DMS153 (cell line): ENCODE results near the gene RNF207.

Source experiments
- DNase-seq: peaks from one replicate; lab custom pipeline; 2025; lab: John Stamatoyannopoulos, UW

RNF207 gene

DNA sequence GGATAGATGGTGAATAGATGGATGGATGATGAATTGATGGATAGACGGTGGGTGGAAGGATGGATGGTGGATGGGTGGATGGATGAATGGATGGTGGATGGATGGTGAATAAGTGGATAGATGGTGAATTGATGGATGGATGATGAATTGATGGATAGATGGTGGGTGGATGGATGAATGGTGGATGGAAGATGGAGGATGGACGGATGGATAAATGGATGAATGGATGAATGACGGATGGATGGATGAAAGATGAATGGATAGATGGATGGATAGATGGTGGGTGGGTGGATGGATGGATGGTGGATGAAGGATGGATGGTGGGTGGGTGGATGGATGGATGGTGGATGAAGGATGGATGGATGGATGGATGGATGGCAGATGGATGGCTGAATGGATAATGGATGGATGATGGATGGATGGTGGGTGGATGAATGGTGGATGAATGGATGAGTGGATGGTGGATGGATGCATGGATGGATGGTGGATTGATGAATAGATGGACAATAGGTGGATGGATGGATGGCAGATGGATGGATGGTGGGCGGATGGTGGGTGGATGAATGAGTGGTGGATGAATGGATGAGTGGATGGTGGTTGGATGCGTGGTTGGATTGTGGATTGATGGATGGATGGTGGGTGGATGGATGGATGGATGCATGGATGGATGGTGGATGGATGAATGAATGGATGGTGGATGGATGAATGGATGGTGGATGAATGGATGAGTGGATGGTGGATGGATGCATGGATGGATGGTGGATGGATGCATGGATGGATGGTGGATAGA, 31.1 kb upstream of the RNF207 start:
- DNase-seq: no peak

DNA sequence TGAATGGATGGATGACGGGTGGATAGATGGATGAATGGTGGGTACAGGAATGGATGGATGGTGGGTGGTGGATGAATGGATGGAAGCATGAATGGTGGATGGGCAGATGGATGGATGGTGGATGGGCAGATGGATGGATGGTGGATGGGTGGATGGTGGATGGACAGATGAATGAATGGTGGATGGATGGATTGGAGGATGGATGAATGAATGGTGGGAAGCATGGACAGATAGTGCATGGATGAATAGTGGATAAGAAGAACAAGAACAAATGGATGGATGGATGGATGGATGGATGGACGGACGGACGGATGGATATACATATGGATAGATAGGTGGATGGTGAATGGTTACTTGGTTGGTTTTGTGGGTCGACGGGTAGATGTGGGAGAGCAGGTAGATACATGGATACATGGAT, 30.5 kb upstream of the RNF207 start:
- DNase-seq: no peak

DNA sequence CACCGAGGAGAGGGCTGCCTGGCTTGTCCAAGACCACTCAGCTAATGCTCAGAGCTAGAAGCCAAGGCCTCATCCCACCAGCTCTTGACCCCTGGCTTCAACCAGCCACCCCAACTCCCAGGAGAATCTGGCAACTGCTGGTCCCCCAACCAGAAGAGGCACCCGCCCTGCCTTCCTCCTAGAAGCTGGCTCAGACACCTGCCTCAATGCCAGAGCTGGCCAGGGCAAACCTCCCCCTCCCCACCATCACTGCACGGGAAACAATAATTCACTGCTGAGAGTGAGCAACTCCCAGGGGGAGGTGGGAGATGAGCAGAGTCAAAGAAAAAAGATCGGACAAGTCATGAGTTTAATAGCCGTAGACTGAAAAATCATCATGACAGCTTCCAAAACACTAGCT, 29.1 kb upstream of the RNF207 start:
- DNase-seq: no peak

DNA sequence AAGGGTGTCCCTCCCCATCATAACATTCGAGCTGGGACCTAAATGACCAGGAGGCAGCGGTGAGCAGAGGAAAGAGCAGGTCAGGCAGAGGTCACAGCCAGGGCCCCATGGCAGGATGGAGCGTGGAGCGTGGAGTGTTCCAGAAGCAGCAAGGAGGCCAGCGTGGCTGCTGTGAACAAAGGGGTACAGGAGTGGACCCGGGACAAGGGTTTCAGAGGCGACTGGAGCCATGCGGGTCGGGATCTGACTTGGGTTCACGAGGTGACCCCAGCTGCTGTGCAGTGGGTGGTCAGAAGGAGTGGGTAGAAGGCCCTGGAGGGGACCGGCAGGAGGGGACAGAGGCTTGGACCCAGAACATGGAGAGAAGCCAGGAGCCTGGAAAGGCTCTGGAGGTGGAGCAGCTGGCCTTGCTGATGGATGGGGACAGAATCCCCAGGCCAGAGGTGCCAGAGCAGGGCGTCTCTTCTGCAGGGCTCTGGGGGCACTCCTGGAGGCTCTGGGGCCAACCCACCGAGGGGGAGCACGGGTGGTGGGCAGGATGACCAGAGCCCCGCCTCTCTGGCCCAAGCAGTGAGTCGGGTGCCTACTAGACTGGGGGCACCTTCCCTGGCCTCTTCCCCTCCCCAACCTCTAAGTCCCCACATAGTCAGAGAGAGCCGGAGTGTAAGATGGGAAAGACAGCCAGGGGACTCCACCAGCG, 28.1 kb upstream of the RNF207 start:
- no peak for DNase-seq

DNA sequence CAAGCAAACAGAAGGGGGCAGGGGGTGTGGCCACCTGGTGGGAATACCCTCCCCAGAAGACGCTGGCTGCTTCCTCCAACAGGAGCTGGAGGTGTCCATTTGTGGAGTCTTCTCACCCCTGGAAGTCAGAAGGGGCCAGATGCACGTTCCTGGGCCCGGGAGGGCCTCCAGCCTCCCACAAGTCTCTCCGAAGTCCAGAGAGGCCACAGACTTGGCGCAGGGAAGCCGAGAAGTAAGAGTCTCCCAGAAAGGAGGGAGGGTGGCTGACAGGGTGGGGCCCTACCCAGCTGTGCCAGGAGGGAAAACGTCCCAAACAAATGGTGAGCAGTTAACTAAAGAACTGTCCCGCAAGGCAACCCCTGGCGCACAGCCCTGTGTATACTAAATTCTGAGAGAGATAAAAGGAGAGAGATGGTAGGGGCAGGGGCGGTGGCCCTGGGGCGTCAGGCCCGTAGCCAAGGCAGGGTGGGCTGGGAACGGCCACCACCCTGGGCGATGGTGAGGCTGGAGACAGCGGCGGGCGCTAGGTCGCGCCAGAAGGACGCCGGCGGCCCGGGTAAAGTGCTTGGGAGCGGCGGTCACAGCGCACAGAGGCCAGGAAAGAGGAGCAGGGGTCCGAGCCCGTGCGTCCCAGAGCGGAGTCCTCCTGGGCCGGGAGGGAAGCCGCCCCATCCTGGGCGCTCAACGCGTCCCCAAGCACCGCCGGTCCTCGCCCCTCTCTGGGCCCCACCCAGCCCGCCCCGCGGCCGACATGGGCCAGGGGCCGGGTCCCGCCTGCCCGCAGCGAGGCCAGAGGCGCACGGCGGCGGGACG, 27.0 kb upstream of the RNF207 start:
- no peak for DNase-seq

DNA sequence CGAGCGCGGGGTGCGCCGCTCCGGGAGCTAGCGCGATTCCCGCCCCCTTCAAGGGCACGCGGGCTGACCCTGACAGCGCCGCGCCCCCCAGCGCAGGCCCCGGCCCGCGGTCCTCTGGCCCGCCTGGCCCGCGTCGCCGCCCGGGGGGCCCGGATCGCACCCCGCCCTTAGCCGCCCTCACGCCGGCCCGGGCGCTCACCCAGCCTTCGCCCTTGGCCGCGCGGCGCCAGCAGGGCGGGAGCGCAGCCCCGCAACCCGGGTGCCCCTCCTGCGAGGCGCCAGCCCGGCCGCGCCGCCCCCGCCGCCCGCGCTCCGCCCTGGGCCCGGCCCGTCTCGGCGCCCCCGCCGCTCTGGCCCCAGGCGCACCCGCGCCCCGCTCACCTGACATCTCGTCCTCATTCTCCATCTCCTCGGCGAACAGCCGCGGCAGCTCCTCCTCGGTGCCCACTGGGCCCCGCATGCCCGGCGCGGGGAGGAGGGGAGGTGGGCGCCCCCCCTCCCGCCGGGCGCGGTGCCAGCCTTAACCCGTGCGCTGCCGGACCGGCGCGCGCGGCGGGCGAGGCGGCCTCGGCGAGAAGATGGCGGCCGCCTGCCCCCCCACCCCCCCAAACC, 26.2 kb upstream of the RNF207 start:
- no peak for DNase-seq

DNA sequence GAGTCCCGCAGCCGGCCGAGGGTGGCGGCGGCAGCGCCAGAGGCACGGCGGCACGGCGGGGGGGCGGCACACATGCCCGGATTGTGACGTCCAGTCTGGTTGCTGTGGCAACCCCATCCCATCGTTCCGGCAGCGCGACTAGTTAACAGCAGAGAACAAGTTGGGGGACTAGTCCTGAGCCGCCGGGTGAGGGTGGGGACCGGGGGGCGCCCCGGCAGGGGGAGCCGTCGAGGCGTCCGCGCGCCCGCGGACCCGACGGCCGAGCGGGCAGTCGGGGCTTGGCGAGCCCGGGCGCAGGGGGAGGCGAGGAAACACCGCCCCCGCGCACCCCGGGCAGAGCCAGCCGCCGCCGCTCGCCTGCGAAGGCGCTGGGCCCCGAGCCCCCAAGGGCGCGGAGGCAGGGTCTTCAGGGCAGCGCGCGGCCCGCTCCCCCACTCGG, 25.6 kb upstream of the RNF207 start, which contains the start of gene CHD5:
TSS of gene CHD5 (minus strand) at position 54 of the 439 bp plus-strand sequence. CDS start 298 bp downstream, outside the sequence.
- no peak for DNase-seq

DNA sequence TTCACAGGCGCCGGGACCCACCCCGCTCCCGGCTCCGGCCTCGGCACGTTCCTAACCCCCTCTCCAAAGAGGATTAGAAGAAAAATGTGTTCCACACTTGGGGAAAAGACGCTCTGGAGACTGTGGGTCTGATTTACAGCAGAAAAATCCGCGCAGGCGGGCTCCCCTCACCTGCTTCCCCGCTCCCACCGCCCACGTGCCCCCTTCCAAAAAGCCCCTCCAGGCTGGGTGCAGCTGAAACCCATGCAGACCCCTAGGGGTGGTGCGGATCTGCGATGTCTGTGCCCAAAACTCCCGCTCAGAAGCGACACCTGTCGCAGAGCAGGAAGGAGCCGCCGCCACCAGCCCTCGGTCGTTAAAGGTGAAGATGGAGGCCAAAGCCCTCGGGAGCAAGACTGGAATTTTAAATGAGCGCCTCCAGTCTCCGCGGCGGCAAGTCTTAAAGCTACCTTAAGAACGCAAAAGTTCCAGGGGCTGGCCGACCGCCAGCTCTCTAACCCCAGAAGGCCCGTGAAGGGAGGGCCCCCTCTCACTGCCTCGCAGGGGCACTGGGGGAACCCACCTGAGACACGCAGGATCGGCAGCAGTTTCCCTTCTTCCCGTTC, 25.1 kb upstream of the RNF207 start:
- no peak for DNase-seq

DNA sequence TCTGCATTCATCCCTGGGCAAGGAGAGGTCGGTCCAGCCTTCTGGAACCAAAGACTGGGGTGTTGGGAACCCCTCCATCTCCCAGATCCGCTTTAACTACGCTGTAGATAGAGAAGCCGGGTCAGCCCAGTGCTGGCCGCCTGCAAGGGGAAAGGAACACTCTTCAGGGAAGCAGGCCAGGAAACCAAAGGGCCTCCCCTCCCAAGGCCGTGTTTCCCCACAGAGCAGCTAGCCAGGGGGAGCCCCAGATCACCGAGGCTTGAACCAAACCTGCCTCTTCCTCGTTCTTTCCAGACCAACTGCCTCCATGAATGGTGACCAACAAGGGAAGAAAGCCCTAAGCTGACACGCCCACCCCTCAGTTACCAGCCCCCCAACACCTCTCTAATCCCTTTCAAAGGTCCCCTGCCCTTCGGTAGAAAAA, 24.6 kb upstream of the RNF207 start:
- no peak for DNase-seq

DNA sequence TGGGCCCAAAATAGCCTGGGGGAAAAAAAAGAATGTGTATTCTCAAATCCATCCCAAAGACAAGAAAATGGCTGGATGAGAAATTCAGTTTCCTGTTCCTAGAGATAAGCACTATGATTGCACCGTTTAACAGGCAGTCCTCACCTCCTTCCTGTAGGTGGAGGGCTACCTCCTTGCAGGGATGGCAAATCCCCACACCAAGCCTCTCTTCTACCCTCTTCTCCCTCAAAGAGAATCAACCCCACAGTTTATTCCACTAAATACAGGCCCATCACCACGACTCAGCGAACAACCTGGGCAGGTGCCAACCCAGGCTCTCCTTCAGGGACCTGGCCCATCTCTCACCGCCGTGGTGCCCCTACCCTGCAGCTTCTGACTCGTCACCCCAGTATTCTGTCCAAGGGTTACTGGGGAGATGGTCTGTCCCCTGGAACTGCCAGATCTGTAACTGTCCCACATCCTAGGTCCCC, 22.4 kb upstream of the RNF207 start:
- no peak for DNase-seq

DNA sequence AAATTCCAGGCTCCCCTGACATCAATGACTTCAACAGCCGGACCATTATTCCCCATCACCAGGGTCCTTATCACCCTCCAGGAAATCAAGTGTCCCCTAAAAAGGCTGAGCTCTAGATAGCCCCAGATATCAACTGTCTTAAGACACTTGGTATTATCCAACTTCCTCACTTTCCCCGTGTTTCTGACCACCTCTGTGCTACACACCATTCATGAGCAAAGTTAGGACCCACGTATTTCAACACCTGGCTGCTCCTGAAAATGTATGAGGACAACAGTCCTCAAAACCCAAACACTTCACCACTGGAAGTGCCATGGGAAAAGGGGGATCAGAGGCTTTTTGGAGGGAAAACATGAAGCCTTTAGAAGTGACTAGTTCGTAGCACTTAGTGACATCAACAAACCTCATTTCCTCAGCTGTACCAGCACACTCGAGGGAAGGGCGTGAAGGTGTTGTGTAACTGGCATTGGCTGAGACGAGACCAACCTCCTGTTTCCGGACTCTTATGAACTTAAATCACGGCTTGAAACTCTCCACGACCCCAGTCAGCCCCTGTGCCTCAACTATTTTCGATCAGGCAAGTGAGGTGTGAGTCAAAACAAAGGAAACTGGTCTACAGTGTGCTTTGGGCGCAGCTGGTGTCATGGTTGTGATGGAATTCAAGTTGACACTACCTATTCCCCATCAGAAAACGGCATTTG, 21.7 kb upstream of the RNF207 start:
- no peak for DNase-seq

DNA sequence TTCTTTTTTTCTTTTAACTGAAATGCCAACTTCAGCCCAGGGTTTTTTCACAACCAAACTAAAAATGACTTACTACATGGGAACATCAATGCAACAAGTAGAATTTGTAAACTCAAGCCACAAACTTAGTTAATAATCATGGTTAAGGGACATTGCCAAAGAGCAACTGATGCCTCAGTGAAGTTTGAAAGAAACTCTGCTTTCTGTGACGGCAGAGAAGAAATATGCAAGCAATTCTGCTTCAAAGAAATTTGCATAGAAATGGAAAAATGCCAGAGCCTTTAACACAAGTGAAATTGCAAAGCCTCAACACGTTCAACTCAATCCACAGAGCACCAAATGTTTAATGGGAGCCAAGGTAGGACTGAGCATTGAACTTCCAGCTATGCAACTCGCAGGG, 20.8 kb upstream of the RNF207 start:
- no peak for DNase-seq

DNA sequence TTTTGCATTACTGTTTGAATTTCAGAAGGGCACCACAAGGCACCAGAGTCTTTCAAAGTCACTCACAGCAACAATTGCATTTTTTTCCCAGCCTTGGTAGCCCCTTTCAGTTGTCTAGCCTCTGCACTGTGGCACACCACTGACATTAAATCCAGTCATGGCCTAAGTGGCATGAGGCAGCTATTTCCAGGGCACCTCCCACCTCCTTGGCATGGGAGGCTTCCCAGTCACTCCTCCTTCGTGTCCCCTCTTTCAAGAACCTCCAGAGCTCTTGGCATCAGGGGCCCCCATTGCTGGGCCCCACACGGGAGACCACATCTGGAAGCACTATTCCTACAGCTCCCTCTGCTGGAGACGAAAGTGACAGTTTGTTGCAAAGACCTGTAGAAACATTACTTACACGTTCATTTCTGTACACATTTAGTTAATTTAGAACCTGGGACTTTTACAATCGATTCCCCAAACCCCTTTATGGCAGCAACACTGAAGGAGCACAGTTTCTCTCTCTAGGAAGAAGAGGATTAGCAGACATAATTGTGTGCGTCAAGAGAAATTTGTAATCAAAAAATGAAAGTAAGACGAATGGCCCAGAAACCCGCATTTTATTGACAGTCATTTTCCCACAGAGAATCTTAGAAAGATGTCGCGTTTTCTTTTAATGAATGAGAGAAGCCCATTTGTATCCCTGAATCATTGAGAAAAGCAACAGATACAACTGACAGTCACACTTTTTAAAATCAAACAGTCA, 20.1 kb upstream of the RNF207 start:
- no peak for DNase-seq

DNA sequence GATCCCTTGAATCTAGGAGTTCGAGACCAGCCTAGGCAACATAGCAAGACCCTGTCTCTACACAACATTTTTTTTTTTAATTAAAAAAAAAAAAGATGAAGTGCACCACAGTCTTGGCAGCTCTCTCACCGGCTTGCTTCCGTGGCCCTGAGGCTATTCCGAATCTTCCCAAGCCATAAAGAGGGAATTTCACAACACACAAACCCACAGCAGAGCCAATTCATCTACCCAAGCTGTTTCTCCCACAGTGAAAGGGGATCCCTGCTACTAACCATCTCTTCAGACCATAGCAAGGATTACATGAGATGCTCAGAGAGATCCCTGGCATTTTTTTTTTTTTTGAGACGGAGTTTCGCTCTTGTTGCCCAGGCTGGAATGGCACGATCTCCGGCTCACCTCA, 17.5 kb upstream of the RNF207 start:
- no peak for DNase-seq

DNA sequence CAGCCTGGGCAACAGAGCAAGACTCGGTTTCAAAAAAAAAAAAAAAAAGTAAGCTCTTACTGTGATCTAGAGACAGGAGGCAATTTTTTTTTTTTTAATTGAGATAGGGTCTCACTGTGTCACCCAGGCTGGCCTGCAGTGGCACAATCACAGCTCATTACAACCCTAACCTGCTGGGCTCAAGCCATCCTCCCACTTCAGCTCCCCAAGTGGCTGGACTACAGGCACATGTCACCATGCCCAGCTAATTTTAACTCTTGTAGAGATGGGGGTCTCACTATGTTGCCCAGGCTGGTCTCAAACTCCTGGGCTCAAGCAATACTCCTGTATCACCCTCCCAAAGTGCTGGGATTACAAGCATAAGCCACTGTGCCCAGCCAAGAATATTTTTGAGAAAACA, 14.0 kb upstream of the RNF207 start:
- no peak for DNase-seq

DNA sequence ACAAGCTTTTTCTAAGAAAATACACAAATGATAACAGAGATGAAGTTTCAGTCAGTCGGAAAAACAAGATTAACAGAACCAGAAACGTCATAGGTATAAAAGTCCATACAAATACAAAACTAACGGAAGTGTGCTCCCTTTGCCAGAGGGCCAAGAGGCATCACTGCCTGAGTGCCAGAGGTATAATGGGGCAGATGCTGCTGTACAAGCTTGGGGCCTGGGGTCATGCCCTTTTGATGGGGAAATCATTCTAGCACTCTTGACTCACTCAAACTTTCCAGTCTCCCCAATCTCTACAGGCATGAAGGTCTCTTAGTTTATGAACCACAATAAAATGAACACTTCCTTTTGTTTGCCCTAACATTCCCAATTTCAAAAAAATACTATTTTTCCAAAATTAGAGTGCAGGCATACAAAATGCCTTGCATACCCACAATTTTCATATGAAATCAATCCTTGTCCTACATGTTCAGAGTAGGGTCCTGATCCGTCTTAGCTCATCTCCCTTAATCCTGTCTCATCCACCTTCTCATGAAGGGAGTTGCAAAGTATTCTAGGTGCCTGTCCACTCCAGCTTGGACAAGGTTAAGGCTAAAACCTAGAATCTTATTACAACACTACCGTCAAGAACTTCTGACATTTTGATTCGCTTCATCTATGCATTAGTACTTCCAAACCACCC, 8.0 kb upstream of the RNF207 start:
- no peak for DNase-seq

DNA sequence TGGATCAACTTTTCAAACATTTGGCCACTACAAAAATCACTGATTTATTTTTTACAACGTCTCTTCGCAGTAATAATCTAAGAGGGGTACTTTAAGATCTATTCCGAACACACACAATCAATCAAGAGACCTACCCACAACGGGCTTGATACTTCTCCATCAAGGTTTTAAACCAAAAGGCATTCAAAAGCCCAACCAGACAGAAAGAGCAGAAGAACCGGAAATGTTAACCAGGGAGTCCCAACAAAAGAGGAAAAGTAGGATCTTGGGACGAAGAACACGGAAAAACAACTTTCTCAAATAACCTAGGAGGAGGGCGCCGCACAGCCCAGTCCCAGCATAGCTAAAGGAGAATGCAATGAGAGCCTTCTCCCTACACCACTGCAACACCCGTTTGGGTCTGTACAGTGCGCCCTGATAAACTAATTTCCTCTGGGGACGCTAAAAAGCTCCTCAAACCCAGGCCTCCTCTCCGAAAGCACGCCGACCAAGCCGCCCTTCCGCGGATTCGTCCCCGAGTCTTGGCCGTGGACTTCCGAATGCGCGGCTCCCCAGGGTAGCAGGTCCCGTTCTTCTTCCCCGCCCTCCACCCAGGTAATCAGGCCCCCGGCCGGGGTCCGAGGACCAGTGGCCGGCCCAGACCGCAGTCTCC, 7.1 kb upstream of the RNF207 start:
- no peak for DNase-seq

DNA sequence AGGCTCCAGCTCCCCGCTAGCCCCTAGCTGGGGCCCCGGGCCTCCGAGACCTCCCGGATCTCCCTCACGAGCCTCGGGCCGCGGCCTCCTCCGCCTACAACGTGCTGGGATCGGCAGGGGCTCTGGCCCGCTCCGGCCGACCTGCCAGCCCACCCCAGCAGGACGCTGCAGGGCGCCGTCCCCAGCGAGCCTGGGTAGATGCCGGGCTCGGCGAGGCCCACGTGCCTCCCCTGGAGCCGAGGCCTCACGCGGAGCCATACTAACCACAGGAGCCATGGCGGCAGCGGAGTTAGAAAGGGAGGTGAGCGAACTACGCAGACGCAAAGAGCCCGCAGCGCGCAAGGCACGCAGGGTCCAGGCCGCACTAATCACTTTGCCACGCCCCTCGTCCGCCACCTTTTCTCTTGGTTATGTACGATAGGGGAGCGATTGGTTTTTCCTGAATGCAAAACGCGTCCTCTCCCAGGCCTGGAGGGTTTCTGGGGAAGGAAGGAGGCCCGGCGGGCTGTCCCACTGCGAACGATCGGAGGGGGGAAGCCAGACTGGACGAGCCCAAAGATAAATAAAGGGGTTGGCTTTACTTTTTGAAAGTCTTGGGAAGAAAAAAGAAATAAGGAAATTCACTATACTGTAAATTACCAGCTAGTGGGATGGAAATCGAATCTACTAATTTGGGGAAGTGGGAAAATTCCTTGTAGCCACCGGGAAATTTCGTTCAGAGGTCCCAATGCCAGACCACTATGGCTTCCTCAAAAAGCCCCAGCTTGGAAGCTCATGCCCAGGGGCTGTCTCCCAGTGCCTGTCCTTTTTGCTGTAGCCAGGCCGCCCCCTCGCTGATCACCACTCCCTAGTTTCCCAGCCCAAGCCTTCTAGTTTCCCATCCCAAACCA, 6.4 kb upstream of the RNF207 start, which contains the start of gene RPL22:
TSS of gene RPL22 (minus strand) at position 298 of the 890 bp plus-strand sequence. CDS start at position 276, 22 bp downstream.
- DNase-seq: peak; percentile 98
